NCI-H1930 (cell line): ENCODE measurements around the gene CCR3.

Source experiments
- DNase-seq, 2 experiments: peaks; one replicate each; lab custom pipeline; 2025; lab: John Stamatoyannopoulos, UW

CCR3 gene

DNA sequence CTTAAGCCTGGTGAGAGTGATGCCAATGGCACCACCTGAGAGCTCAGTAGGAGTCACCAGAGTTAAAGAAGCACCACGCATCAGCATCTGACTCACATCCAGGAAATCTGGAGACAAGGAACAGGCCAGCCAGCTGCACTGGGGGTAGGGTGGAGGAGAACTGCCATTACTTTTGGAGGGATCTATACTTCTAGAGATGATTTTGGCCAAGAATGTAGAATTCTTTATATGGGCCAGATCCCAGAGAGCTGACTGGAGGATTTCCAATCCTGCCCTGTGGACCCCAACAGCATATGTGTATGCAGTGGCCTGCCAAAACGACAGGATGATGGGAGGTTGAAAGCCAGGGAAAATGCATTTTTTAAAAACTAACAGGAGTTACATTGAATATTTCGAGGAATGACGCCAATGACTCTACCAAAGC is 29.8 kb downstream of the CCR3 start:
- DNase-seq = no peak

DNA sequence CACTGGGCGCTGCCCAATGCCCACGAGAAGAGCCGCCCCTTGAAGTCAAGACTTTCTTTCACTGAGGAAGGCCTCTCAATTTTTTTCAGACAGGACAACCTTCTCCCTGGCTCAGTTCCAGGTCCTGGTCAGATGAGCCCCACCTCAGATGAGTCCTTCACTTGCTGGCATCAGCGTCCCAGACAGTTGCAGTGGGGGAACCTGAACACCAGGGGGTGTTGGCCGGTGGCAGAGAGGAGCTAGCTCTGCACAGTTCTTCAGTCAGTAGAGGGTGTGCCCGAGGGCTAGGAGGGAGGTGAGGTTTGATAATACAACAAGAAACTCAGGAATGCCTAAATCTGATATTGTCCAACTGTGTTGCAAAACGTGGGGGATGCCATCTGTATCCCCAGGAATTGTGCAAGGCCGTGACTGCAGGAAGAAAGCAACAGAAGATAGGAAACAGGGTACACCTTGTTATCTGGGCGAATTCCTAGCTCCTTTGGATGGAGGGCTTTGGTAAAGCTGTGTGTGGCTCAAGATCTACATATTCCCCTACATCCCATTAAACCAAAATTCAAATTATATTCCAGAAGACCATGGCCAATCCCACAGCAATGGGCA is 34.3 kb downstream of the CCR3 start:
- DNase-seq = no peak

GRCh38 chr3:46277476-46277875 is 35.2 kb downstream of the CCR3 start:
- no peak for DNase-seq

DNA sequence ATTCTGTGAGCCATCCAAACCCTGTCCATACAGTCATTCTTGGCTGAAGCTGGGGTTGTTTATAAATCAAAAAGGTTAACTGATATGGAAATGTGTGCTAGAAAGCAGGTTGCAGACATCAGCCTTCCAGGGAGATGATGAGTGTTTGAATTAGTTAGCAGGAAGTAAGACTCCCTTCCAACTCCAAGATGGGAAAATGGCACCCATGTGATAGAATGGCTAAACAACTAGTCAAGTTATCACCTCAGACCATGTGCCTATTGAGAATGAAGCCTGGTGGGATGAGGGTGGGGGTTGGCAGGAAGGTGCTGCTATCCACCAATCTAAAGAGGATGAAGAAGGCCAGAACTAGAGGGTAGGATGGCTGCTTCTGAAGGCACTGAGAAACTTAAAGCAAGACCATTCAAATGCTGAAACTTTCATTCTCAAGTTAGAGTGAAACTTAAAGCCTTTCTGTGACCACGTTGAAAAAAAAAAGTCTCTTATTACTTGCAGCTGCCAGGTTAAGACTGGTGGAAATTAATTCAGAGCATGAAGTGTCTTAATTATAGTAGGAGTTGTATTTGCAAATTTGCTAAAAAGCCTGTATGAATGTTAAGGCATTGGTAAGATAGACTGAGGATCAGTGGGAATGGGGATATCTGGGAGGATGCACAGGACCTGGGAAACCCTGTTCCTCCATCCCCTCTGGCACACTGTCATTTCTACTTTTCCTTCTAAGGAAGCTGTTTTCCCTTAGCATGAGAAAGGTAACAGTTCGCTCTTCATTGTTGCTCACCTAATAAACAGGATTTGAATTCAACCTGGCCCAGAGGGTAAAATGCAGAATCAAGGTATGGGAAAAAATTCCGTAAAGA is 36.8 kb downstream of the CCR3 start:
- DNase-seq = no peak

DNA sequence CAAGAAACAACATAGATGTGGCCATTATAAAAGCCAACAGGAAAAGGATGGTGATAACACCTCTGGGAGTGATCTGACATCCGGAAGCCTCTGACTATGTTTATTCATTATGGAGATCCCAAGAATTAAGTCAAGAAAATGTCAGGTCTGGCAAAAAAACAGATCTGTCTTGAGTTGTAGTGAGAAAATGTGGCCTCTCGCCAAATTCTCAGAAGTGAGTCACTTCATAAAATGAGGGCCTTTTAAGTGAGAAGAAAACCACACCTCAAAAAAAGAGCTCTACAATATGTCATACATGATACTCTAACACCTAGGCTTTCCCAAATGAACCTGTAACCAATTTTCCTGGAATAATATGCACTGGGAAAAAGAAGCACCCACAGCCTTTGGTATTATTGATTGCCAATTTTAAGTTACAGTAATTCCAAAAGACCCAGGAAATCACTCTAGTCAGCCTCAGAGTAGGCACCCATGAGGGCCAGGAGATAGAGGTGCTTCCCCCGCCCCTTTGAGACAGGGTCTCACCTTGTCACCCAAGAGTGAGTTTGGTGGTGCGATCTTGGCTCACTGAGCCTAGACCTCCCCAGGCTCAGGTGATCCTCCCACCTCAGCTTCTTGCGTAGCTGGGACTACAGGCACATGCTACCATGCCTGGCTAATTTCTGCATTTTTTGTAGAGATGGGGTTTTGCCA is 38.0 kb downstream of the CCR3 start:
- DNase-seq = no peak

DNA sequence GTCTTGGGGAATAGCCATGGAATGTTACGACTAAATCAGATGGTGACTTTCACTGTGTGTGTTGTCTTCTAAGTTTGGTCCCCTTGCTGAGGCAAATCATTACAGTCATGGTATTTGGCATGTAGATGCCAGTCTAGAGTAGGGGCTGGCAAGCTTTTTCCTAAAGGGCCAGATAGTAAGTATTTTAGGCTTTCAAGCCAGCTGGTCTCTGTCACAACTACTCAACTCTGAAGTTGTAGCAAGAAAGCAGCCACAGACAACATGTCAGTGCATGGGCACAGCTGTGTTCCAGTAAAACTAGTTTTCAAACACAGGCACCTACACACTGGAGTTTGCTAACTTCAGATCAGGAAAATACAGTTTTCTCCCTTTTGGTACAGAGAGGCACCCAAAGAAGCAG is 39.3 kb downstream of the CCR3 start:
- DNase-seq = no peak

DNA sequence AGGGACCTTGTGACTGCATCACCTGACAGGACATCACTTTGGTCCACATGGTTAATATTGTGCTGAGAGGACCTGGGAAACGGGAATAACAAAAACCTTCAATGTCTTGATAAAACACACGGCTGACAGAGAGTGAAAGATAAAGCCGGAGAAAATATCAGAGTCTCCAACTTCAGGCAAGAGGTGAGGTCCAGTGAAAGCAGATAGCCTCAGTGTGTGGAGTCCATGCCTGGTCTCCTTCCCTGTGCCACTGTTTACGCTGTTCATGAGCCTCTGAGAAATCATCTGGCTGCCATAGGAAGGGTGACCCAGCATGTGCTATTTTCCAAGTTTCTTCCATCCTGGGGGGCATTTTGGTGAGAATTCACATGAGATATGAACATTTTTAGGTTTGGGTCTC is 39.8 kb downstream of the CCR3 start:
- no peak for DNase-seq

- DNase-seq = no peak
These were observed 40.4 kb downstream of the CCR3 start for GRCh38 chr3:46282696-46283095.

DNA sequence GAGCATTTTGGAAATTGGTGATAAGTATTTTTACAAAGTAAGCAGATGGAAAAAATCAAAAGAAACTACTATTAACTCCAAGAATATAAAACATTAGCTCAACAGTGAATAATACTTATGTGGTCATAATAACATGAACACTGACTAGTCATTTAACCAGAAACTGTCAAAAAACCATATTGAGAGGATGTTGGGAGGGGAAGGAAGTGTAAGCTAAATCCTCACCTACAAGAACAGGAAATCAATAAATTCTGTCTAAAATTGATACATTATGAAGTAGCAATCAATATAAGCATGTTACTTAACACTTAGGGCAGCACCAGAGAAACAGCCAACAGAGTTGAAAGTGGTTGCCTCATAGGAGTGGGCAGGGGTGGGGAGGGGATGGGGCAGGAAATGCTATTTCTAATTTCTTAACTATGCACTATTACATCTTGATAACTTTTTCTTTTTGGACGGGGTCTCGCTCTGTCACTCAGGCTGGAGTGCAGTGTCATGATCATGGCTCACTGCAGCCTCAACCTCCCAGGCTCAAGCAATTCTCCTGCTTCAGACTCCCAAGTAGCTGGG is 41.7 kb downstream of the CCR3 start:
- no peak for DNase-seq

- DNase-seq = no peak
These were observed 42.9 kb downstream of the CCR3 start for GRCh38 chr3:46284981-46285683.

DNA sequence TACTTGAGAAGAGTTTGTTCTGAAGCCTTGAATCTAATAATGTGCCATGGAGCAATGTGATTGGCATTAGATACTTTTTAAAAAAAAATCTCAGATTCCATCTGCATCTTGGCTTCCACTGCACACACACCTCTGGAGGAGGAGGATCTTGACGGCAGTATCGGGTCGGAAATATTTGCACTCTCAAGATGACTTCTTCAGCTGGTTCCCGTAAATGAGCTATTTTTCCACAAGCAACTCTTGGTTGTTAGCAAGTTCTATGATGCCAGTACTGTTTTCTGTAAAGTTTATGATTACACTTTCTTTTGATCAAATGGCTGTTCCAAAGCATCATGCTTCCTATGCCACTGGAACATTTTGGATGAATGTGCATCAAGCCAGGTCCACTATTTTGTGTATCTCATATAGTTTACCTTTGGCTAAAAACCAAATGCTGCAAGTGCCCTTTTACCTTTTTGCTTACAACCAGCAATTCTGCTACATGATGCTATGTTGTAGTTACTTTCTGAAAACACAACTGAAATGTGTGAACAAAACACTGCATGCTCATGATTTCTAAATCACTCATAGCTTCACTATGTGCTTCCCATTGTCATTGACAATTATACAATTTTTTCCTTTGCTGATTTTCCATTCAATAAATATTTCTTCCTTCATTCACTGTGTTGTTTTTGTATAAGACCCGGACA is 43.8 kb downstream of the CCR3 start:
- no peak for DNase-seq

DNA sequence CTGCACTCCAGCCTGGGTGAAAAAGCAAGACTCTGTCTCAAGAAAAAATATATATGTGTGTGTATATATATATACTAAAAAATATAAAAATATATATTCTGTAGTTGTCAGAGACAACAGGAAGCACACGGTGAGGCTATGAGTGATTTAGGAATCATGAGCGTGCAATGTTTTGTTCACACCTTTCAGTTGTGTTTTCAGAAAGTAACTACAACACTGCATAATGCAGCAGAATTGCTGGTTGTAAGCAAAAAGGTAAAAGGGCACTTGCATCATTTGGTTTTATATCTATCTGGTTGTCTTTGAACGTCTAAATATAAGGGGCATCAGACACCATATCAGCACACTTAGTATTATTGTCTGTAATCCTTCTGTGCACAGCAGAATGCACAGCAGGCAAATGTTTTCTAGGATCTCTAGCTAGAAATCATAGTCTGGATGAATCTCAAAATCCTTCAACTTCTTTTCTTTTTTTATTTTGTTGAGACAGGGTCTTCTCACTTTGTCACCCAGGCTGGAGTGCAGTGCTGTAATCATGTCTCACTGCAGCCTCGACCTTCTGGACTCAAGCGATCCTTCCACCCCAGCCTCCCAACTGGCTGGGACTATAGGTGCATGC is 44.8 kb downstream of the CCR3 start:
- DNase-seq = no peak

DNA sequence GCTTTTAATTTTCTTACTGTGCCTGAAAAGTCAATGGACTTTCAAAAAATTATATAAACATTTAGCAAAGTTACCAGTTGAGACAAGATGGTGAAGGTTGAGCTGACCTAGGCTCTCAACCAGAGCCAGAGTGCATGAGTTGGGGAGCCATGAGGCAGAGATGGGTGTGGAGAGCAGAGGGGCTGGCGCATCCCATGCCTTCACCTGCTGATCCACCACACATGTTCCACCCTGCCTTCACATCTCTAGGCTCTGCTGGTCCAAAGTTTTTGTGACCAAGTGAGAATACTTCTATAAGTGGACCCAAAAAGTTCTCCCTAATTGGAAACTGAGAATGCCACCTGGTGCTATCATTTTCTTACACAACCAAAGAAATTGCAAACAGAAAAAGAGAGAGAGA is 47.3 kb downstream of the CCR3 start:
- DNase-seq = no peak

GRCh38 chr3:46289966-46290365 is 47.7 kb downstream of the CCR3 start:
- no peak for DNase-seq

- DNase-seq = no peak
These were observed 48.8 kb downstream of the CCR3 start for GRCh38 chr3:46291046-46291445.

DNA sequence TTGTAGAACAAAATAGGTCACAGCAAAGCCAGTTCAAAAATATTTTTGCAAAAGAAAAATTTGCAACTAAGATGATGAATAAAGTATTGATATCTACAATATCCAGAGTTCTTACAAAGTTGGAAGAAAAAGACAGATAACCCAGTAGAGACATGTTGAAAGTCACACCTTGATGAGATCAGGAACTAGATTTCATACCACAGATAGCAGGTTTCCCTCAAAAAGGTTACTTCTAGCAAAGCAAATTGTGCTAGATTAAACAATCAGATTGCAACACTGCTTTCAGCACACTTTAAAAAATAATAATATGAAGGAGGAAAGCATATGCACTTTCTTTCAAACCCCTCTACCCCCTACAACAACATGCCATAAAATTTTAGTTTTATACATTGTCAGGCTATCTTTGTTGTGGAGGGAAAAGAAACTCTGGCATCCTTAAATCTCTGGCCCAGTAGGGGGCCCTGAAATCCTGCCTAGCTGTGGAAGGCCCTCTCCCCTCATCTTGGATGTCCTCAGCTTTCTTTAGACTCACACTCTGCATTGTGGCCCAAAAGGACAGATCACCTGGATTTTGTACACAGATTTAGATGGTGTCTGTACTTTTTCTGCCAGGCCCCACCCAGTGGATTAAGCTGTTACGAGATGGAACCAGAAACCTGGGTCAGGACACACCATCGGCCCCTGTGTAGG is 50.9 kb downstream of the CCR3 start:
- DNase-seq = no peak

DNA sequence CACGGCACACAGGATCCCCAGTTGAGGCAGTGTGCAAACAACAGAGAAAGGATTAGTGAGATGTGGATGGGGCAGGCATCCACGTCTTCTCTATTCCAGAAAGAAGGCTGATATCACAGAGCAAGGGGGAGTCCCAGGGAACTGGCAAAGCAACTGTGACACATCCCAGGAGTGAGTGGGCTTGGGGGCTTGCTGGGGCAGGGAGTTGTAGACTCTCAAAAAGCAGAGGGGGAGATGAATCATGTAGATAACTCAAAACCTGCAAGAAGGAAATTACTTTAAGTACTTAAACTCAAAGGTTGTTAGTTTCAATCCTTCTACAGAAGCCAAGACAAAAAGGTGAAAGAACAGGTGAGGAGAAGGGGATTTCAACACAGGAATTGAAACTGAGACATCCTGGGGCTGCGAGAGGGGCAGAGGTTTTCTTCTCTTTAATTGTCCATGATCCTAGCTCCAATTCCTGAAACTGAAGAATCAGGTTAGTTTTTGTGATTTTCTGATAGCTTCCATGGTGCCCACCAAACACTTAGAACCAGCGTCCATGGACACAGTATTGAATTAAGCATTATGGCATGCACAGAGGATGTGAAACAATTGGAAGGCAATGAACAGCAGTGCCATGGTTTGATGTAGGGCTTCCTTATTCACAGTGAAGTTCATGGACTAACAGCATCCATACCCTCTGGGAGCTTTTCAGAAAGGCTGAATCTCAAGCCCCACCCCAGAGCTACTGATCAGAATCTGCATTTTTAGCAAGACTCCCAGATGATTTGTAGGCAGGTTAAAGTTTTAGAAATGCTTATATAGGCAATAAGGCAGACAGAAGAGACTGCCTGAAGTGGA is 52.0 kb downstream of the CCR3 start:
- no peak for DNase-seq

- no peak for DNase-seq
These were observed 54.6 kb downstream of the CCR3 start for GRCh38 chr3:46296826-46297225.

DNA sequence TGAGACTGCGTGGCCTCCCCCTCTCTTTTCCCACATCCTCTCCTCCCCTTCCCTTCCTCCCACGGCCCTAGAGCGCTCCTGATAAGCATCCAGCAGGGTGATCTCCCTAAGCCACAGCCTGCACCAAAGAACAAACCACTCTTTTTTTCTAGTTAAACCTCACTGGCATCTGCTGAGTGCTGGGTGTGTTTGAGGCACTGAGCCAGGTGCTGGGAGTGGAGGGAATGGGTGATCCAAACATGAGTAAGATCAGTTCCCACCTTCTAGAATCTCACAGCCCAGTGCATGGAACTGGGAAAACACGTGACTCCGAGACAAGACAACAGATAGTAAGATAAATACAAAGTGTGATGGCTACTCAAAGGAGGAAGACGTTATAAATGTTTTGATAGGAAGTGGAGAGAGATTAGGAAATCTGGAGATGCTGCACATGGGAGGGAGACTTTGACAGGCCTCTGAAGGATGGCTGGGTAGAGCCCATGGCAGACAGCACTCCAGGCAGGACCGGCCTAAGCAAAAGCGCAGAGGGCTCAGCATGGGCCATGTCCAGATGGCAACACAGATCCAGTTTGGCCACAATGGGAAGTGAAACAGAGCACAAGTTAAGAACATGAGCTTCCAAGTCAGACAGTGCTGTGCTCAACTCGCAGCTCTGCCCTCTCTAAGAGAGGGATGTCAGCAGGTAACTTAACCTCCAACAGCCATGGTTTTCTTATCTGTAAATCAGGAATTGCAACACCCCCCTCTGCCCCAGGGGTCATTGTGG is 55.6 kb downstream of the CCR3 start:
- no peak for DNase-seq
